Stimulated activated CD8-positive, alpha-beta memory T cell treated with anti-CD3 and anti-CD28 coated beads, Interleukin-4, amount 100 ng/mL, for 4 hours (primary cell): ENCODE data around the gene CFAP97.
"Not testable (repeated sequence)": the region's sequence is repeated elsewhere in the genome, so short reads cannot be mapped to it uniquely, and the experiment has no call there.

Source experiments
- DNase-seq, 2 donors: peaks; one replicate each; pipeline ENCODE4 v3.0.0-alpha.2; 2020; ENCODE audit warnings: low read depth in 2 of 2, low spot score in 1 of 2

The CFAP97 gene

DNA sequence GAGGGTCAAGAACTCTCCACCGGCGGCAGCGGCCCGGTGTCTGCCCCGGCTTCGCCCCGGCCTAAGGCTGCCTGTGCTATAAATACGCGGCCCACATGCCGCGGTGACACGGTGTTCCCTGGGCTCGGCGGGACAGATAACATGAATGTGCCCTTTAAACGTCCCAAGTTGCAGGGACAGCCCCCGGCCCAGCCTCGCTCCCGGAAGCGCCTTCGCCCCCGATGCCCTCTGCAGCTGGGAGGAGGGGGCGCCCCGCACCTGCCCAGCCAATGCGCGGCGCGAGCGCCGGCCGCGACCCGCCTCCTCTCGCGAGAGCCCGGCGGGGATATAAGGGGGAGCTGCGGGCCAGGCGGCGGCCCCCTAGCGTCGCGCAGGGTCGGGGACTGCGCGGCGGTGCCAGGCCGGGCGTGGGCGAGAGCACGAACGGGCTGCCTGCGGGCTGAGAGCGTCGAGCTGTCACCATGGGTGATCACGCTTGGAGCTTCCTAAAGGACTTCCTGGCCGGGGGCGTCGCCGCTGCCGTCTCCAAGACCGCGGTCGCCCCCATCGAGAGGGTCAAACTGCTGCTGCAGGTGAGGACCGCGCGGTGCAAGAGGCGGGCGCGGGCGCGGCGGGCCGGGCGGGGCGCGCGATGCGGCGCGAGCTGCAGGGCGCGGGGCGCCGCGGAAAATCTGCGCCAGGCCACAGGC lies 60.7 kb downstream of the CFAP97 start, which contains the start of gene SLC25A4:
TSS of gene SLC25A4 (plus strand) at position 355 of the 689 bp plus-strand sequence. CDS start at position 462, 107 bp downstream.
- peak; percentile 59 to 73 for DNase-seq

DNA sequence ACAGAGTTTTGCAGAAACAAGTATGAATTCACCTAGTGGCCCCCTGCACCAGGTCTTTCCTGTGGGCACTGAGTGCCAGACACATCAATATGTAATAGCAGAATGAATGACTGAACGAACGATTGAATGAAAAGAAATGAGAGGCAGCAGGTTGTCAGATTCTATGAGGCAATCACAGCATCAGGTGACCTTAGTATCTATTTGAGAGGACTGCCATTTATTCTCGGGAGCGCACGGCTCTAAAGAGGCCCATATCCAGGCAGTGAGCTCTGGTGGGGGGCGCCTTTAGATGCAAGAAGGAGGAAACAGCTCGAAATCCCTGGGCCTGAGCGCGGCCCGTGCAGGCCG lies 61.3 kb downstream of the CFAP97 start:
- DNase-seq, result no peak

DNA sequence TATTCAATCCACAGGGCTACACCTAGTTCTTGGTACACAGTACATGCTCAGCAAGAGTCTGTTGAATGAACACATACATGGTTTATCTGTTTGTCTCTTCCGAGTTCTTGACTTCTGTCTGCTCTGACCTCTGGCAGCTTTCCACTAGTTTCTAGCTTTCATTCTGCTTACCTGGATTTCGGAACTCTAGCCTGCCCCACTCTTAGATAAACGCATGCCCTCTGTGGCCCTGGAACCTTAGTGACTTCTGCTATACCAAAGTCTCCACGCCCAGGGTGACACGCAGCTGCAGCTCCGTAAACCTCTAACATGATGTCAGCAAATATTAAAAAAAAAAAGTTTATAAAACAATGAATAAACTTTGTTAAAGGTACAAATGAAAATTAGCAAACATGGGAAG lies 62.0 kb downstream of the CFAP97 start:
- no peak for DNase-seq

DNA sequence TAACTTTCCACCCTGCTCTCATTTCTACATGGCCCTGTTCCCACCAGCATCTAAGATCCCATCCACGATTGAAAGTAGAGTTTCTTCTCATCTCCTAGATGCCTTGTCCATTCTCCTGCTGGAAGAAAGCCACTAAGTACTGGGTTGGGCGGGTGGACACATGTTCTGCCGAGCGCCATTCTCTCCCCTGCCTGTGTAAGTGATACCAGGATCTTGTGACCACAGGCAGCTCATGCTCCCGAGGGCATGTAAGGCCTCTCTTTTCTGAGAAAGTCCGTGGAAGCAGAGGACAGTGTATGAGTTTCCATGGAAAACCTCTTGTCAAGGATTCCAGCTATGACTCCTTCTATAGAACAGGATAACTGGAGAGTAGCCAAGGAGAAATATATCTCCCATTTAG lies 64.1 kb downstream of the CFAP97 start:
- DNase-seq, result no peak

DNA sequence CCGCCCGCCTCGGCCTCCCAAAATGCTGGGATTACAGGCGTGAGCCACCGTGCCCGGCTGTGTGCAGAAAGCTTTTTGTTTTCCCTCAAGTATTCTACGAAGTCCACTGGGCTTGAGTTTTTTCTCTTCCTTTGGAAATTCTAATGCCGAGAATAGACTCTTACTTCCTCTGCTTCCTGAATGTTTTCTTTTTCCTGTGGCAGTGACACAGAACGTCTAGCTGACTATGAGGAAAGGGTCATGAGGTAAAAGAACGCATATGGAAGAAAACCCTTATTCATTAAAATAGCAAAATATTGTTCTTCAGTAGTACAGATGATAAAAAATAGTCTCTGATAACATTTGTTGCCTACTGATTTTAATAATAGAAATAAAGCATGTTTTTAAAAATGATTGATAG lies 65.6 kb downstream of the CFAP97 start:
- DNase-seq, result no peak

DNA sequence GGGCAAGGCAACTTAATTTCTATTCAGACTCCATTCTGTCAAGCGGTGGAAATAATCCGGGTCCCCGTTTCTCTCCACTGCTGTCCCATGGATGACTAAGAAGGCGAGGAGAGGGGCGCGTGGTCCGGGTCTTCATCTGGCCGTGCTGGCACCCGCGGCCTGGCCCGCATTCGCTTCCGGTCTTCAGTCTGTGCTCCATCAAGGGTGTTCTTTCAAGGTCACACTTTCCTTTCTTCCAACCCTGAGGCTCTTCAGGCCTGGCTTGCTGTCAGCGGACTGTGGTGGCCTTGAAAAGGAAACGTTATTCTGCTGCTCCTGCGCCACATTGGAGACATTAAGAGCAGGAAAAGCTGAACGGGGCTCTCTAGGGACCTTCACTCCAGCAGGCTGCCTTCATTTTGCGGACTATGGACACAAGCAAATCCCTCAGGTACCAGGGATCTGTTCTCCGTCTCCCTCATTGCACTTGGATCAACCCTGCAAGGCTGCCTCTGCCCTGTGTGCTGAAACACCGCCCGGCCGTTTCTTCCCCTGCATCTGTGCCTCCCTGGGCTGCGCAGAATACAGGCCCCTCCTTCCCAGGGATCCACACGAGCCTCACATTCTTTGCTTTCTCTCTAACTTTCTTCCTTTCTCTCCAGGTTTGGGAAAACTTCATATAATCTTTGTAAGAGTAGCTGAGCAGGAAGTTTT lies 66.4 kb downstream of the CFAP97 start:
- no peak for DNase-seq

DNA sequence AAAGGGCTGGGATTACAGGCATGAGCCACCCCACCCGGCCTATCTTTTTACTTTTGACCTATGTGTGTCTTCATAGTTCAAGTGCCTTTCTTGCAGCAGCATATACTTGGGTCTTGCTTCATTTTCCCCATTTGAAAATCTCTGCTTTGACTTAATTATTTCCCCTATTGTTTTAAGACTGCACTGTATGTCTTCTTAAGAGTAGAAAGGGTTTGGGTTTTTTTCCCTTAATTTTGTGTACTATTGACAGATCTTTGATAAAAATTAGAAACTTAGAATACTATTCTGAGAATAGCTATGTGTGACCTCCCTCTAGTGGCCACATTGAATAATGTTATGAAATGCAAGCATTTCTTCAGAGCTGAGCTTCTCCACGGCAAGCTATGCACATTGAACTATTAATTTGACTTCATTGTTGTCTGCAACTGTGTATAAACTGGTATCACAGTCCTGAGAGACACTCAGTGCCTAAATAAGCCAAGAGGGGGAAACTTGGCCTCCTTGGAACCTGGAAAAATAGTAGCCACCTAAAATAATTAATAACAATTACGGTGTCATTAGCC lies 69.4 kb downstream of the CFAP97 start:
- DNase-seq, result no peak

DNA sequence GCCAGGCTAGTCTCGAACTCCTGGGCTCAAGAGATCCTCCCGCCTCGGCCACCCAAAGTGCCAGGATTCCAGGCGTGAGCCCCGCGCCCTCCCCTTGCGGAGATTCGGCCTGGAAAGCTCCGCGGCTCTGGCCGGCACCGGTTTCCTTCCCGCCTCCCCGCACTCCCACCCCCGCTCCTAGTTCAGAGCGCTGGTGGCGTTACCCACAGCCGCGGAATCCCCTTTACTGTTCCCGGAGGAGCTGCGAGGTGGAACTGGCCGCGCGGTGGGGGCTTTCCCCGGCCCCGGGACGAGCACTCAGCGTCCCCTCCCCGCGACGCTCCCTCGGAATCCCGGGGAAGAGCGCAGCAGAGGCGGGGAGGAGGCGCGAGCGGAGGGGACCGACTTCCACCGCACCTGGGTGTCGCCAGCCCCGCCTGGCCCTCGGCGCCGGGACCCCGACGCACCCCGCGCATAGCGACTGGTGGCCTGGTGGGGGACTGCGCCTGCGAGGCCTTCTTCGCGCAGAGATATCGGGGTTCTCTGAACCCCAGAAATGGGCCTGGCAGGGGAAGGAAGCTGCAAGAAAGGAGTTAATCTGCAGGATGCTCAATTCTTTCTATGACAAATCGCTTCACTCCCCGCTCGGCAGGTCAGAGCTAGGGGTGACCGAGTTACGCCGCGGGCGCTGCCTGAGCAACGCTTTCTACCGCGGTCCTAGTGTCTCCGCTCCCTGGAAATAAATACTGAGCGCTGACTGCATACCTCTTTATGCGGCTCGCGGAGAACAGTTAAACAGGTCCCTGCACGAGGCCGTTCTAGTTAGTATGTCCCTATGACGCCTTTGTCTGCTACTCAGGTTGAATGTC lies 75.3 kb downstream of the CFAP97 start:
- DNase-seq, result no peak

DNA sequence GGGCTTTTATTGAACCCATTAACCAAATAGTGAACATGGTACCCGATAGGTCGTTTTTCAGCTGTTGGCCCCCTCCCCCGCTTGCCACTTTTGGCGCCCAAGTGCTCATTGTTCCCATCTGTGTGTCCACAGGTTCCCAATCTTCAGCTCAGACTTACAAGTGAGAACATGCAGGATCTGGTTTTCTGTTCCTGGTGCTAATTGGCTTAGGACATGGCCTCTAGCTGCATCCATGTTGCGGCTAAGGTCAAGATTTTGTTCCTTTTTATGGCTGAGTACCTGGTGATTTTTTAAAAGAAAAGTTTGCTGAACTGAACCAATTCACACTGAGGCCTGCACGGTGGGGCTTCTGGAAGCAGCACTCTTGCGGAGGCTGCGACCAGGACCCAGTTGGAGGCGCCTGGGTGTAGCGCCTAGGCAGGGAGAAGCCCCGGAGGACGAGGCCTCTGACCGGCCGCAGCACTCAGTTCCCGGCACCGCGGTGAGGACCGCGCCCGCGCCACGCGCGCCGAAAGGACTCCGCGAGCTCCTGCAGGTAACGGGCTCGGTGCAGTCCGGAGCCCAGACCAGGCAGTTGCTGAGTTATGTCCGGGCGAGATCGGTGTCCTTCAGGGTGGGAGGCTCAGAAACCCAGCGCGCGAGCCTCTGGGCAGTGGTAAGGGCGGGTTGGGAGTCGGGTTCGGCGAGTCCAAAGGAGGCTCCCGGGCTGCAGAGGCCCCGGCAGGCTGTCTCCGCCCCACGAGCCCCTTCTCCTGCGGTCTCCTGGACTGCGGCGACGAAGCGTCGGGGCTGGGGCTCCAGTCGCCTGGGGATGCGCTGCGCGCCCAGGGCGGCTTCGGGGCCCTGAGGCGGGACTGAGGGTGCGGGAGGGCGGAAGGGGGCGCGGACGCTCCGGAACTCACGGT lies 76.5 kb downstream of the CFAP97 start:
- DNase-seq, result no peak

DNA sequence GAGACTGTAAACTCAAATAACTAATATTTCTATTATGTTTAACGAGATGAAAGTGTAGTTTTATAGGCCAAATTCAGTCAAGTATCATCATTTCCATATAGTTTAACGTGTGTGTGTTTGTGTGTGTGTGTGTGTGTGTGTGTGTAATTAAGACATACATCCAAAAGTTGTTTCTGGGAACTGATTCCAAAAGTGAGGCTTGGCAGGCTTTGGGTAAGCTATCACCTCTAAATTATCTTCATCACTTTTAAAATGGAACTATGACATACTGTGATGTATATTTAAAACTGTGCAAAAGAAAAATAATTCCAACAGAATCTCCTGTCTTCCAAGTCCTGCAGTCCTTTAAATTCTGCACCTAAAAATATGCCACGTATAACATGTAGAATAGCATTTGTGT lies 79.8 kb downstream of the CFAP97 start:
- DNase-seq, result no peak

DNA sequence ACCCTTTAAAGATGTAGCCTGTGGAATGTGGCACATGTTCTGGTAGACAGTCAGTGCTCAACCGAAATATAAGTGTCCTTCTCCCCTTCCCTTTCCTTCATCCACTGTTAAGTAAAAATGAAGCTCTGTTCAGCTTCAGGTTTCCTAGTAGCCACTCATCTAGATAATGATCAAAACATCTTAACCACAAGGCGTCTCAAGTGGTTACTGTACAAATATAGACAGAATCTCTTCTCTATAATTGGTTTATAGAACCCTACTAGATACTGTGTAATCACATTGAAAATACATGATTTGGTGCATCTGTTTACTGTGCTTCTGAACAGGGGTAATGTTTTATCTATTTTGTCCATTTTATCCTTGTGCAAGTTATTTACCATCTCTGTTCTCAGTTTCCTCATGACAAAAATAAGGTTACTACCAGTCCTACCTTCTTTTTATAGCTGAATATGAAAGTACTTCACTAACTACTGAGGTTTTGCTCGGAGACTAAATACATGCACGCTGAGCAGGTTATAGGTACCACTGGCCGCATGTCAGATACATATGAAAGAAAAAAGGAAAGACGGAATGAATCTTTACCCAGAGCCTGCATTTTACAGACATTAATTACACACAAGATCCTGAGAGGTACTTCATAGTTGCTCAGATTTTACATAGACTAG lies 81.0 kb downstream of the CFAP97 start:
- DNase-seq, result no peak

DNA sequence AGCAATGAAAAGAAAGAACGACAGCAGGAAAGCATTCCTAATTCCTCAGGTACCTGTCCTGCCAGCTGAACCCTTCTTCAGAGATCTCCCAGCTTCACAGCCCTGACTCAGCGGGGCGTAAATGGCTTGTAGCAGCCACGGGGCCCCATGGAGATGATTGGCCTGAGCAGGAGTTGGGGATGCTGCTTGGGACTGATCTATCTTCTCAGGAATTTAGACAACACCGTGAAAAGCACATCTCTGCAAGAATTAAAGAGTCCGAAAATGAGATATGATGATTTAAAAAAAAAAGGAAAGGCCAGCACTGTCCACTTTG lies 83.2 kb downstream of the CFAP97 start:
- no peak for DNase-seq

DNA sequence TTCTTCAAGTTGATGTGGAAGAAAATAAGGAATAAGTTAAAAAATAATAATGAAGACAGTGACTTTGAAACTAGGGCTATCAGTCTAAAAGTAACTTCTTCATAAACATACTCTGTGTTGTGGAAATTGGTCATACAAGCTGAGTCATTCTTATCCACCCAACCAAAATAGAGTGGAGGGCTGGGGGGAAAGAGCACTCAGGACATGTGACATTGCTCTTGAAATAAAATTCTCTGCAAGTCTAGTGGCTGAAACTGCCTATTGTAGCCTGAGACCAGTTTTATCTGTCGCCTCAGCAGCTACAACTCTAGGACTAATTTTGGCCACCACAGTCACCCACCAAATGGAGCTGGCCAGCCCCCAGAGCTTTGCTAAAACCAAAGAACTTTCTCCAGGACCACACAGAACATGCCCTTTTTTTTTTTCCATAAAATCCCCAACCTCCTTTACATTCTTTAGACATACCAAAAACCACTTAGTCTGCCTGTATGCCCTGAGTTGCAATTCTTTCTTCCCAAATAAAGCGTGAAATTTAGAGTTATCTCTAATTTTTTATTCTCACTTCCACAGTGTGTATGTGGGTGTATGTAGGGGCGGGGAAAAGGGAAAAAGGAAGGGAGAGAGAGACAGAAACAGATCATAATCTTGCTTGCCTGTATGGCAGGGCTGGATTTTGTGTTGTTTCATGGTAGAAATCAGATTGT lies 83.7 kb downstream of the CFAP97 start:
- no peak for DNase-seq

DNA sequence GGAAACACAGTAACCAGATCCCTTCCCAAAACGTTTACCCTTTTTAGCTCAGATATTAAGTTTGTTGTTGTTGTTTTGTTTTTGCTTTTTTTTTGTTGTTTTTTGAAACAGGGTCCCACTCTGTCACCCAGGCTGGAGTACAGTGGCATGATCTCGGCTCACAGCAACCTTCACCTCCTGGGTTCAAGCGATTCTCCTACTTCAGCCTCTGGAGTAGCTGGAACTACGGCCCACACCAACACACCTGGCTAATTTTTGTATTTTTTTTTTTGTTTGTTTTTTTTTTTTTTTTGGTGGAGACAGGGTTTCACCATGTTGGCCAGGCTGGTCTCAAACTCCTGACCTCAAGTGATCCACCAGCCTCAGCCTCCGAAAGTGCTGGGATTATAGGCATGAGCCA lies 84.3 kb downstream of the CFAP97 start:
- not testable (repeated sequence) for DNase-seq

DNA sequence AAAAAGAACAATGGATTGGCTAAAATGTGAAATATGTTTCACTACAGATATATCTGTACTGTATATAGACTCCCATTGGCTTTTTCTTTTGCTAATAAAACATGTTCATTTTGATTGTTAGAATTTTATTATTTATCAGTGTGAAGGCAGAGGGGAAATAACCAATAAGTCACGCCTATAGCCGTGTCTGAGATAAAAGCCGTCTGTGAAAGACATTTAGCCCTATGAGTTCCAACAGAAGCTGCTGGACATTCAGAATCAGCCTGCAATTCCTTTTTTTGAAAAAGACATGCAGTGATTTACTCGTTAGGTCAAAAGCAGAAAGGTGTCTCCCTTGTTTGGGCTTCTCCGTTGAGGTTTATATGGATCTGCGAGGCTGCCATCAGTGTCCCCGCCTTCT lies 84.9 kb downstream of the CFAP97 start:
- DNase-seq, result no peak

DNA sequence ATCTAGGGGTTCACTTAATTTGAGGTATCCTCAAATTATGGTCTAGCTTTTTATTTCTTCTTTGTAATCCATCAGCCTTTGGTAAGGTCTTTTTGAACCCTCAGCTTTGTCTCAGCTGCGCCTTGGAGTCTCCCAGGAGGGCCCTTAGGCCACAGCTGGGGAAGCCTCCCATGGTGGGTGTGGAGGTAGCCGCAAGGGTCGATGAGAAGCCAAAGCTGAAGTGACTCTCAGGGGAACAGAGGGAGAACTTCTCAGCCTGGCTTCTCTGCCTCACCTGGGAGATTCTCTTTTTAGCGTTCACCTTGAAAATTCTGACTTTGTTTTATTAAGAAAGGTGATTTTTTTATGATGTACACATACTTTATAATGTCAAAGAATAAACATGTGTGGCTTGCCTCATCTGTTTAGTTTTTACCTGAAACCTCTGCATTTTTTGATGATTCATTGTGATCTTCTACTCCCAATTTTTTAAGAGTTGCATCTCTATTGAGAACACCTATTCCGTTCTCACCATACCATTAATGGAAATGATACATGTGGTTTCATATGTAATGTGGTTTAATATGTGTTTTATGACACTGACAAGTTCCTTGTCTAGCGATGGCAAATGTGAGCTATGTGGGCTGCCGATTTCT lies 86.4 kb downstream of the CFAP97 start:
- DNase-seq, result no peak

DNA sequence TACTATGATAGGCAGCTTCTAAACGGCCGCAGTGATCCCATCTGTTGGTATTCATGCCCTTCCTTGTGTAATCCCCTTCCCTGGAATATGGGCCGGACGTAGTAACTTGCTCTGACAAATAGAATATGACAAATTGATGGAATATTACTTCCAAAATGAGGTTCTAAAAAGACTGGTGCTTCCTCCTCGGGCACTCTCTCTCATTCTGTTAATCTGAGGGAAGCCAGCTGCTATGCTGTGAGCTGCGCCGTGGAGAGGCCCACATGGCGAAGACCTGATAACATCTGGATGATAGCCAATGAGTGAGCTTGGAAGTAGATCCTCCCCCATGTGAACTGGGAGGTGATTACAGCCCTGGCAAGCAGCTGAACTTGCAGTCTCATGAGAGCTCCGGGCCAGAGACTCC lies 88.0 kb downstream of the CFAP97 start:
- DNase-seq, result no peak

DNA sequence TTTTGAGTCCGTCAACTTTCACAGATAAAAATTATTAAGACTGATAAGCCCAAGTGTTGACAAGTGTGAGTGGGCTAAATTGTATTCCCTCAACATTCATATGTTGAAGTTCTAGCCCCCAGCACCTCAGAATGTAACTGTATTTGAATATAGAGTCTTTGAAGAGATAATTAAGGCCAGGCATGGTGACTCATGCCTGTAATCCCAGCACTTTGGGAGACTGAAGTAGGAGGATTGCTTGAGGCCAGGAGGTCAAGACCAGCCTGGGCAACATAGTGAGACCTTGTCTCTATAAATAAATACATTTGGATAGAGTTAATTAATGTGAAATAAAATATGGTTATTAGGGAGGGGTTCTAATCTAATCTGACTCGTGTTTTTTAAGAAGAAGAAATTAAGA lies 90.5 kb downstream of the CFAP97 start:
- DNase-seq, result no peak

DNA sequence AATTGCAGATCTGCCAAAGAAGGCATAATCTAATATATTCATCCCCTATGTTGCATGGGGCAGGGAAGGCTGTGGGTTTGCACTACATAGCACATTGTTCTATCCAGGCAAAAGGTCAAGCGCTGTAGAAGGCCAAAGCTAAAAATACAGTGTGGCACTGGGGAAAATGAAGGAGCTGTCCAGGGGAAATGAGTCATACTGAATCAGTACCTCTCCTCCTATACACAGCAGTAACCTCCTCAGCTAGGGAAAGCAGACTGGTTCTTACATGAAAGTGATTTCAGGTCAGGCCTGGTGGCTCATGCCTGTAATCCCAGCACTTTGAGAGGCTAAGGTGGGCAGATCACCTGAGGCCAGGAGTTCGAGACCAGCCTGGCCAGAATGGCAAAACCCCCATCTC lies 91.7 kb downstream of the CFAP97 start:
- no peak for DNase-seq
